HCT116 (cell line): Measurements from ENCODE around the gene EIF3I. TPM values are rescaled to one million over a fixed set of nuclear protein-coding genes. Genes with fewer than 3 reads are reported as not detected.

Experiments used
- ATAC-seq: fragments of 200-7000 bp; cut with Tn5 transposase; 2 replicates; pipeline ENCODE4 v1.9.1; 2020; ENCODE audit warnings: mild to moderate bottlenecking, moderate library complexity
- BruUV-seq: library from RNA; stranded (reverse); fragments of 400-500 nt; replicated peaks from 2 replicates; lab custom pipeline; 2021; lab: Mats Ljungman, UMichigan
- CTCF ChIA-PET: fragments of 300-600 bp; sonication (Branson Sonifier 250); formaldehyde crosslinking; loops from one replicate; lab custom pipeline; 2021; ENCODE audit warnings: antibody characterized with exemption; lab: Charles Lee
- POLR2A ChIA-PET: fragments of 300-600, 350-600 bp; sonication (Branson Sonifier 250); formaldehyde crosslinking; loops from one replicate; lab custom pipeline; 2021; ENCODE audit warnings: antibody characterized with exemption; lab: Charles Lee
- RAD21 ChIA-PET, 2 experiments: fragments of 300-600 bp; sonication (Branson Sonifier 250); formaldehyde crosslinking; loops; one replicate each; lab custom pipeline; 2023; ENCODE audit warnings: low total read pairs in 2 of 2; ENCODE audit not compliant: uncharacterized antibody in 2 of 2, unreplicated experiment in 2 of 2, low non-redundant PET in 1 of 2; lab: Charles Lee
- DNase-seq: peaks from one replicate; pipeline ENCODE4 v3.0.0-alpha.2; 2010; ENCODE audit warnings: low read depth, low spot score
- H2AFZ ChIP-seq: fragments of 200-600 bp; shearing (Covaris generic), sonication (generic); 2 replicates; pipeline ENCODE4 v1.6.1; 2017; ENCODE audit warnings: low read depth, mixed run types, mixed read lengths, antibody characterized with exemption, low read length; ENCODE audit not compliant: poor library complexity, severe bottlenecking
- H3K27ac ChIP-seq: 2 replicates; pipeline ENCODE4 v1.5.1; 2012; ENCODE audit warnings: low read depth, low read length
- H3K27me3 ChIP-seq: fragments of 200-600 bp; sonication (generic); 2 replicates; pipeline ENCODE4 v1.6.1; 2016; ENCODE audit warnings: mixed run types, low read length, mixed read lengths; ENCODE audit not compliant: insufficient read depth
- H3K36me3 ChIP-seq, 2 experiments: fragments of 200-500 bp in 1 of 2; fragments of 200-600 bp in 1 of 2; sonication (Bioruptor generic) in 1 of 2; sonication (generic) in 1 of 2; 2 replicates each; pipeline versions ENCODE4 v1.5.1 to v1.6.1; 2014 to 2016; ENCODE audit warnings: low read length in 2 of 2, inconsistent platforms in 1 of 2, mixed read lengths in 1 of 2, mixed run types in 1 of 2; ENCODE audit not compliant: insufficient read depth in 2 of 2, control insufficient read depth in 1 of 2
- H3K4me1 ChIP-seq, 2 experiments: fragments of 200-600 bp in 1 of 2; sonication (generic) in 1 of 2; 2 replicates each; pipeline versions ENCODE4 v1.5.1 to v1.6.1; 2012 to 2017; ENCODE audit warnings: low read length in 2 of 2, inconsistent platforms in 1 of 2, mild to moderate bottlenecking in 1 of 2, mixed read lengths in 1 of 2, mixed run types in 1 of 2, moderate library complexity in 1 of 2; ENCODE audit not compliant: insufficient read depth in 2 of 2, control insufficient read depth in 1 of 2
- H3K4me2 ChIP-seq: fragments of 200-600 bp; sonication (generic); 2 replicates; pipeline ENCODE4 v1.6.1; 2017; ENCODE audit warnings: mixed run types, low read length, mixed read lengths
- H3K4me3 ChIP-seq, 2 experiments: fragments of 200-600 bp in 1 of 2; sonication (generic) in 1 of 2; replicated peaks in 1 of 2; 2 replicates each; pipeline ENCODE4 v1.5.1; 2011 to 2016; ENCODE audit warnings: low read length in 2 of 2, control low read depth in 1 of 2, low read depth in 1 of 2, mild to moderate bottlenecking in 1 of 2, mixed read lengths in 1 of 2, mixed run types in 1 of 2
- H3K79me2 ChIP-seq: fragments of 200-600 bp; sonication (generic); 2 replicates; pipeline ENCODE4 v1.6.1; 2017; ENCODE audit warnings: mild to moderate bottlenecking, mixed run types, low read length, moderate library complexity, mixed read lengths; ENCODE audit not compliant: insufficient read depth
- H3K9ac ChIP-seq: fragments of 200-600 bp; sonication (generic); 2 replicates; pipeline ENCODE4 v1.6.1; 2016; ENCODE audit warnings: low read length, mixed read lengths
- H3K9me2 ChIP-seq: fragments of 200-600 bp; sonication (generic), shearing (Covaris generic); 2 replicates; pipeline ENCODE4 v1.6.1; 2017; ENCODE audit warnings: mixed run types, mild to moderate bottlenecking, moderate library complexity; ENCODE audit not compliant: insufficient read depth
- H3K9me3 ChIP-seq, 2 experiments: fragments of 200-500 bp in 1 of 2; fragments of 200-600 bp in 1 of 2; sonication (Bioruptor generic) in 1 of 2; sonication (generic) in 1 of 2; 2 replicates each; pipeline ENCODE4 v1.6.1; 2014 to 2017; ENCODE audit warnings: low read length in 2 of 2, mixed read lengths in 2 of 2, inconsistent platforms in 1 of 2, low read depth in 1 of 2, mild to moderate bottlenecking in 1 of 2, mixed run types in 1 of 2, moderate library complexity in 1 of 2; ENCODE audit not compliant: control insufficient read depth in 1 of 2, insufficient read depth in 1 of 2
- H4K20me1 ChIP-seq: fragments of 200-600 bp; sonication (generic), shearing (Covaris generic); 2 replicates; pipeline ENCODE4 v1.6.1; 2017; ENCODE audit warnings: mixed run types, mild to moderate bottlenecking, moderate library complexity; ENCODE audit not compliant: insufficient read depth
- ATF3 ChIP-seq: IDR thresholded peaks from 2 replicates; pipeline ENCODE4 v1.6.1; 2012
- CBX3 ChIP-seq: IDR thresholded peaks from 2 replicates; pipeline ENCODE4 v1.6.1; 2012; ENCODE audit warnings: low read depth
- CEBPB ChIP-seq: IDR thresholded peaks from 2 replicates; pipeline ENCODE4 v1.6.1; 2012; ENCODE audit warnings: low read depth
- CTCF ChIP-seq, 3 experiments: fragments of 200-600 bp in 1 of 3; sonication (generic) in 1 of 3; IDR thresholded peaks in 2 of 3; conservative IDR thresholded peaks in 1 of 3; 2 replicates each; pipeline ENCODE4 v1.5.1; 2012 to 2017; ENCODE audit warnings: low read depth in 2 of 3, low read length in 2 of 3, antibody characterized with exemption in 1 of 3, borderline replicate concordance in 1 of 3, control low read depth in 1 of 3, mild to moderate bottlenecking in 1 of 3, mixed read lengths in 1 of 3, mixed run types in 1 of 3, moderate library complexity in 1 of 3; ENCODE audit not compliant: insufficient read depth in 1 of 3
- EGR1 ChIP-seq: IDR thresholded peaks from 2 replicates; pipeline ENCODE4 v1.6.1; 2012; ENCODE audit warnings: low read depth
- ELF1 ChIP-seq: IDR thresholded peaks from 2 replicates; pipeline ENCODE4 v1.6.1; 2012; ENCODE audit warnings: low read depth, borderline replicate concordance
- EZH2 ChIP-seq: fragments of 200-600 bp; sonication (generic); IDR thresholded peaks from 2 replicates; pipeline ENCODE4 v1.6.1; 2017; ENCODE audit warnings: antibody characterized with exemption, mixed run types
- EZH2phosphoT487 ChIP-seq: fragments of 200-600 bp; IDR thresholded peaks from 2 replicates; pipeline ENCODE4 v1.6.1; 2018; ENCODE audit warnings: antibody characterized with exemption, borderline replicate concordance
- FOSL1 ChIP-seq: IDR thresholded peaks from 2 replicates; pipeline ENCODE4 v1.6.1; 2012; ENCODE audit warnings: low read depth
- JUND ChIP-seq: IDR thresholded peaks from 2 replicates; pipeline ENCODE4 v1.6.1; 2012
- POLR2A ChIP-seq: IDR thresholded peaks from 2 replicates; pipeline ENCODE4 v1.7.0; 2011; ENCODE audit warnings: borderline replicate concordance; ENCODE audit not compliant: insufficient read depth, insufficient read length; ENCODE audit errors: extremely low read depth
- SIN3A ChIP-seq: IDR thresholded peaks from 2 replicates; pipeline ENCODE4 v1.6.1; 2012; ENCODE audit warnings: low read depth
- SRF ChIP-seq: IDR thresholded peaks from 2 replicates; pipeline ENCODE4 v1.6.1; 2012; ENCODE audit warnings: low read depth
- TCF7L2 ChIP-seq: IDR thresholded peaks from 2 replicates; pipeline ENCODE4 v1.7.0; 2011; ENCODE audit warnings: borderline replicate concordance, inconsistent platforms; ENCODE audit not compliant: insufficient read depth, insufficient read length; ENCODE audit errors: extremely low read depth
- ZFX ChIP-seq: fragments of 450-650 bp; IDR thresholded peaks from 2 replicates; pipeline ENCODE4 v1.6.1; 2017
- intact Hi-C: fragments of 100-400 bp; cut with micrococcal nuclease; formaldehyde crosslinking; loops from 2 replicates; pipeline ENCODE4 v1.10.0; 2022
- total RNA-seq: library from RNA; stranded (reverse); gene quantifications from one replicate; pipeline ENCODE4 v1.2.1, GENCODE V29; 2021; ENCODE audit not compliant: unreplicated experiment
- TF ChIP-seq, protein P1 (sequence below): IDR thresholded peaks from 2 replicates; pipeline ENCODE4 v1.6.1; 2012

EIF3I gene
- total RNA-seq, 1 experiment from 2014 or later: 323 TPM

- H2AFZ ChIP-seq: no peak overlapping the region
- H3K9me3 ChIP-seq: no peaks in the 10 kb centered on the region
- no peak overlapping the region for H3K4me3 ChIP-seq
- BruUV-seq: no TSS peak
- H3K27me3 ChIP-seq: no peaks in the 10 kb centered on the region
- ChIA-PET RAD21 (no interaction called here), POLR2A (no interaction called here), CTCF (interaction anchor here (0.7 kb wide), 1 partner anchor 493 kb away, joined by 3 read pairs; no protein-coding TSS in a partner anchor)
- no peak overlapping the region for H3K4me2 ChIP-seq
- no peak for DNase-seq
- H3K36me3 ChIP-seq: no peaks in the 10 kb centered on the region
- no peaks in the 10 kb centered on the region for H3K9me2 ChIP-seq
- no peaks in the 10 kb centered on the region for H3K79me2 ChIP-seq
- H3K27ac ChIP-seq: no peak overlapping the region
- no peak overlapping the region for H3K9ac ChIP-seq
- TF ChIP-seq CEBPB: no peak
- TF ChIP-seq ZFX: no peak
- no peak for TF ChIP-seq JUND
- TF ChIP-seq POLR2A: no peak
- TF ChIP-seq, protein P1, sequence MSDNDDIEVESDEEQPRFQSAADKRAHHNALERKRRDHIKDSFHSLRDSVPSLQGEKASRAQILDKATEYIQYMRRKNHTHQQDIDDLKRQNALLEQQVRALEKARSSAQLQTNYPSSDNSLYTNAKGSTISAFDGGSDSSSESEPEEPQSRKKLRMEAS: no peak
- TF ChIP-seq SRF: no peak
- no peak for TF ChIP-seq SIN3A
- TF ChIP-seq EZH2phosphoT487: no peak
- no peak for TF ChIP-seq ELF1
- no peak for TF ChIP-seq EZH2
- no peak for TF ChIP-seq FOSL1
- no peak for TF ChIP-seq ATF3
- no peak for TF ChIP-seq EGR1
- TF ChIP-seq TCF7L2: no peak
- no peak for TF ChIP-seq CBX3
- no peak for TF ChIP-seq CTCF (IDR thresholded peaks at IDR 0.05 in 2 of 3, conservative IDR thresholded peaks at IDR 0.05 in 1 of 3; ENCODE audit: borderline replicate concordance in 1 of 3, insufficient read depth in 1 of 3, low read depth in 2 of 3, low read length in 2 of 3)
- no peak for ATAC-seq
- H4K20me1 ChIP-seq: no peaks in the 10 kb centered on the region
- no peaks in the 10 kb centered on the region for H3K4me1 ChIP-seq
- intact Hi-C loops: no loop called here
Observed at GRCh38 chr1:32255072-32256071, 33.2 kb downstream of the EIF3I start.
